HCT116 (cell line): Measurements from ENCODE around the gene COG5. TPM values are rescaled to one million over a fixed set of nuclear protein-coding genes. Genes with fewer than 3 reads are reported as not detected.

ENCODE experiments used
- ATAC-seq: fragments of 200-7000 bp; cut with Tn5 transposase; 2 replicates; pipeline ENCODE4 v1.9.1; 2020; ENCODE audit warnings: mild to moderate bottlenecking, moderate library complexity
- BruUV-seq: library from RNA; stranded (reverse); fragments of 400-500 nt; replicated peaks from 2 replicates; lab custom pipeline; 2021; lab: Mats Ljungman, UMichigan
- CTCF ChIA-PET: fragments of 300-600 bp; sonication (Branson Sonifier 250); formaldehyde crosslinking; loops from one replicate; lab custom pipeline; 2021; ENCODE audit warnings: antibody characterized with exemption; lab: Charles Lee
- POLR2A ChIA-PET: fragments of 300-600, 350-600 bp; sonication (Branson Sonifier 250); formaldehyde crosslinking; loops from one replicate; lab custom pipeline; 2021; ENCODE audit warnings: antibody characterized with exemption; lab: Charles Lee
- RAD21 ChIA-PET, 2 experiments: fragments of 300-600 bp; sonication (Branson Sonifier 250); formaldehyde crosslinking; loops; one replicate each; lab custom pipeline; 2023; ENCODE audit warnings: low total read pairs in 2 of 2; ENCODE audit not compliant: uncharacterized antibody in 2 of 2, unreplicated experiment in 2 of 2, low non-redundant PET in 1 of 2; lab: Charles Lee
- DNase-seq: peaks from one replicate; pipeline ENCODE4 v3.0.0-alpha.2; 2010; ENCODE audit warnings: low read depth, low spot score
- H2AFZ ChIP-seq: fragments of 200-600 bp; shearing (Covaris generic), sonication (generic); 2 replicates; pipeline ENCODE4 v1.6.1; 2017; ENCODE audit warnings: low read depth, mixed run types, mixed read lengths, antibody characterized with exemption, low read length; ENCODE audit not compliant: poor library complexity, severe bottlenecking
- H3K27ac ChIP-seq: 2 replicates; pipeline ENCODE4 v1.5.1; 2012; ENCODE audit warnings: low read depth, low read length
- H3K27me3 ChIP-seq: fragments of 200-600 bp; sonication (generic); 2 replicates; pipeline ENCODE4 v1.6.1; 2016; ENCODE audit warnings: mixed run types, low read length, mixed read lengths; ENCODE audit not compliant: insufficient read depth
- H3K36me3 ChIP-seq, 2 experiments: fragments of 200-500 bp in 1 of 2; fragments of 200-600 bp in 1 of 2; sonication (Bioruptor generic) in 1 of 2; sonication (generic) in 1 of 2; 2 replicates each; pipeline versions ENCODE4 v1.5.1 to v1.6.1; 2014 to 2016; ENCODE audit warnings: low read length in 2 of 2, inconsistent platforms in 1 of 2, mixed read lengths in 1 of 2, mixed run types in 1 of 2; ENCODE audit not compliant: insufficient read depth in 2 of 2, control insufficient read depth in 1 of 2
- H3K4me1 ChIP-seq, 2 experiments: fragments of 200-600 bp in 1 of 2; sonication (generic) in 1 of 2; 2 replicates each; pipeline versions ENCODE4 v1.5.1 to v1.6.1; 2012 to 2017; ENCODE audit warnings: low read length in 2 of 2, inconsistent platforms in 1 of 2, mild to moderate bottlenecking in 1 of 2, mixed read lengths in 1 of 2, mixed run types in 1 of 2, moderate library complexity in 1 of 2; ENCODE audit not compliant: insufficient read depth in 2 of 2, control insufficient read depth in 1 of 2
- H3K4me2 ChIP-seq: fragments of 200-600 bp; sonication (generic); 2 replicates; pipeline ENCODE4 v1.6.1; 2017; ENCODE audit warnings: mixed run types, low read length, mixed read lengths
- H3K4me3 ChIP-seq, 2 experiments: fragments of 200-600 bp in 1 of 2; sonication (generic) in 1 of 2; replicated peaks in 1 of 2; 2 replicates each; pipeline ENCODE4 v1.5.1; 2011 to 2016; ENCODE audit warnings: low read length in 2 of 2, control low read depth in 1 of 2, low read depth in 1 of 2, mild to moderate bottlenecking in 1 of 2, mixed read lengths in 1 of 2, mixed run types in 1 of 2
- H3K79me2 ChIP-seq: fragments of 200-600 bp; sonication (generic); 2 replicates; pipeline ENCODE4 v1.6.1; 2017; ENCODE audit warnings: mild to moderate bottlenecking, mixed run types, low read length, moderate library complexity, mixed read lengths; ENCODE audit not compliant: insufficient read depth
- H3K9ac ChIP-seq: fragments of 200-600 bp; sonication (generic); 2 replicates; pipeline ENCODE4 v1.6.1; 2016; ENCODE audit warnings: low read length, mixed read lengths
- H3K9me2 ChIP-seq: fragments of 200-600 bp; sonication (generic), shearing (Covaris generic); 2 replicates; pipeline ENCODE4 v1.6.1; 2017; ENCODE audit warnings: mixed run types, mild to moderate bottlenecking, moderate library complexity; ENCODE audit not compliant: insufficient read depth
- H3K9me3 ChIP-seq, 2 experiments: fragments of 200-500 bp in 1 of 2; fragments of 200-600 bp in 1 of 2; sonication (Bioruptor generic) in 1 of 2; sonication (generic) in 1 of 2; 2 replicates each; pipeline ENCODE4 v1.6.1; 2014 to 2017; ENCODE audit warnings: low read length in 2 of 2, mixed read lengths in 2 of 2, inconsistent platforms in 1 of 2, low read depth in 1 of 2, mild to moderate bottlenecking in 1 of 2, mixed run types in 1 of 2, moderate library complexity in 1 of 2; ENCODE audit not compliant: control insufficient read depth in 1 of 2, insufficient read depth in 1 of 2
- H4K20me1 ChIP-seq: fragments of 200-600 bp; sonication (generic), shearing (Covaris generic); 2 replicates; pipeline ENCODE4 v1.6.1; 2017; ENCODE audit warnings: mixed run types, mild to moderate bottlenecking, moderate library complexity; ENCODE audit not compliant: insufficient read depth
- CTCF ChIP-seq, 3 experiments: fragments of 200-600 bp in 1 of 3; sonication (generic) in 1 of 3; IDR thresholded peaks in 2 of 3; conservative IDR thresholded peaks in 1 of 3; 2 replicates each; pipeline ENCODE4 v1.5.1; 2012 to 2017; ENCODE audit warnings: low read depth in 2 of 3, low read length in 2 of 3, antibody characterized with exemption in 1 of 3, borderline replicate concordance in 1 of 3, control low read depth in 1 of 3, mild to moderate bottlenecking in 1 of 3, mixed read lengths in 1 of 3, mixed run types in 1 of 3, moderate library complexity in 1 of 3; ENCODE audit not compliant: insufficient read depth in 1 of 3
- EGR1 ChIP-seq: IDR thresholded peaks from 2 replicates; pipeline ENCODE4 v1.6.1; 2012; ENCODE audit warnings: low read depth
- EZH2 ChIP-seq: fragments of 200-600 bp; sonication (generic); IDR thresholded peaks from 2 replicates; pipeline ENCODE4 v1.6.1; 2017; ENCODE audit warnings: antibody characterized with exemption, mixed run types
- EZH2phosphoT487 ChIP-seq: fragments of 200-600 bp; IDR thresholded peaks from 2 replicates; pipeline ENCODE4 v1.6.1; 2018; ENCODE audit warnings: antibody characterized with exemption, borderline replicate concordance
- FOSL1 ChIP-seq: IDR thresholded peaks from 2 replicates; pipeline ENCODE4 v1.6.1; 2012; ENCODE audit warnings: low read depth
- MAX ChIP-seq: IDR thresholded peaks from 2 replicates; pipeline ENCODE4 v1.6.1; 2012
- POLR2AphosphoS5 ChIP-seq: IDR thresholded peaks from 2 replicates; pipeline ENCODE4 v1.6.1; 2011; ENCODE audit warnings: mild to moderate bottlenecking, low read depth, low read length, moderate library complexity
- RAD21 ChIP-seq: IDR thresholded peaks from 2 replicates; pipeline ENCODE4 v1.6.1; 2012; ENCODE audit warnings: low read depth, mild to moderate bottlenecking
- TCF7L2 ChIP-seq: IDR thresholded peaks from 2 replicates; pipeline ENCODE4 v1.7.0; 2011; ENCODE audit warnings: borderline replicate concordance, inconsistent platforms; ENCODE audit not compliant: insufficient read depth, insufficient read length; ENCODE audit errors: extremely low read depth
- ZFX ChIP-seq: fragments of 450-650 bp; IDR thresholded peaks from 2 replicates; pipeline ENCODE4 v1.6.1; 2017
- ZNF274 ChIP-seq: fragments of 200-500 bp; sonication (Bioruptor generic); IDR thresholded peaks from 2 replicates; pipeline ENCODE4 v1.6.1; 2014; ENCODE audit warnings: mild to moderate bottlenecking, low read depth, low read length, inconsistent platforms
- intact Hi-C: fragments of 100-400 bp; cut with micrococcal nuclease; formaldehyde crosslinking; loops from 2 replicates; pipeline ENCODE4 v1.10.0; 2022
- total RNA-seq: library from RNA; stranded (reverse); gene quantifications from one replicate; pipeline ENCODE4 v1.2.1, GENCODE V29; 2021; ENCODE audit not compliant: unreplicated experiment

Gene COG5
- total RNA-seq, 1 experiment from 2014 or later = 30.7 TPM

DNA sequence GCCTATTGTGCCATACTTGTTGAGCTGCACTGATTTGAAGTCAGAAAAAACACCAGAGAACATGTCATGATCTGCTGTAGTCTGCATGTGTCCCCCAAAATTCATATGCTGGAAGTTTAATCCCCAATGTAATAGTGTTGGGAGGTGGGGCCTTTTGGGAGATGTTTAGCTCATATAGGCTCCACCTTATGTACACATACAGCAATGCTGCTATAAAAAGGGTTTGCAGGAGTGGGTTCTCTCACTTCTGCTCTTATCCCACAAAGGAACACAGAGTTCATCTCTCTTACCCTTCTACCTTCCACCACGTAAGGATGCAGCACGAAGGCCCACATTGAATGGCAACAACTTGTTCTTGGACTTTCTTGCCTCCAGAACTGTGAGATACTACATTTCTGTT, 70.8 kb downstream of the COG5 start:
- no peak overlapping the region for H3K9ac ChIP-seq
- no peak overlapping the region for H3K4me3 ChIP-seq
- ChIA-PET POLR2A (no interaction called here), RAD21 (no interaction called here), CTCF (no interaction called here)
- no peaks in the 10 kb centered on the region for H3K9me2 ChIP-seq
- no peaks in the 10 kb centered on the region for H3K36me3 ChIP-seq
- no peak for ATAC-seq
- peaks cover 8% of the 10 kb centered on the region for H3K79me2 ChIP-seq
- H3K9me3 ChIP-seq = no peaks in the 10 kb centered on the region
- no peak for TF ChIP-seq FOSL1
- no peak for TF ChIP-seq CTCF (IDR thresholded peaks at IDR 0.05 in 2 of 3, conservative IDR thresholded peaks at IDR 0.05 in 1 of 3; ENCODE audit: borderline replicate concordance in 1 of 3, insufficient read depth in 1 of 3, low read depth in 2 of 3, low read length in 2 of 3)
- TF ChIP-seq MAX = no peak
- TF ChIP-seq ZNF274 = no peak
- no peak for TF ChIP-seq TCF7L2
- no peak for TF ChIP-seq RAD21
- no peak for TF ChIP-seq EZH2
- no peak for TF ChIP-seq ZFX
- no peak for TF ChIP-seq EGR1
- TF ChIP-seq EZH2phosphoT487 = no peak
- TF ChIP-seq POLR2AphosphoS5 = no peak
- intact Hi-C loops = no loop called here
- no peaks in the 10 kb centered on the region for H3K4me1 ChIP-seq
- H4K20me1 ChIP-seq = no peaks in the 10 kb centered on the region
- no TSS peak for BruUV-seq
- DNase-seq = no peak
- H3K4me2 ChIP-seq = no peak overlapping the region
- H2AFZ ChIP-seq = no peak overlapping the region
- H3K27me3 ChIP-seq = no peaks in the 10 kb centered on the region
- H3K27ac ChIP-seq = no peak overlapping the region
